Transverse colon (tissue), 4 donors: ENCODE measurements around the gene PRKACB. TPM values are rescaled to one million over a fixed set of nuclear protein-coding genes. Genes with fewer than 3 reads are reported as not detected.

Source experiments
- DNase-seq: peaks from one replicate; pipeline ENCODE4 v3.0.0-alpha.2; 2019
- H3K27ac ChIP-seq, 4 donors: fragments of 200-600 bp; sonication (generic); 2 replicates each; pipeline ENCODE4 v1.5.1; 2016 to 2018; ENCODE audit warnings: inconsistent platforms in 4 of 4
- H3K27me3 ChIP-seq: fragments of 200-600 bp; sonication (generic); 2 replicates; pipeline ENCODE4 v1.5.1; 2017; ENCODE audit warnings: inconsistent platforms
- H3K36me3 ChIP-seq, 4 donors: fragments of 200-600 bp; sonication (generic); 2 replicates each; pipeline ENCODE4 v1.5.1; 2017 to 2019; ENCODE audit warnings: inconsistent platforms in 4 of 4
- H3K4me1 ChIP-seq, 4 donors: fragments of 200-600 bp; sonication (generic); 2 replicates each; pipeline ENCODE4 v1.5.1; 2017 to 2020; ENCODE audit warnings: inconsistent platforms in 4 of 4
- H3K4me3 ChIP-seq, 4 donors: fragments of 200-600 bp; sonication (generic); 1 replicate in 1 of 4; 2 replicates in 3 of 4; pipeline versions ENCODE4 v1.5.1 to v1.6.1; 2017 to 2019; ENCODE audit warnings: inconsistent platforms in 4 of 4
- H3K9me3 ChIP-seq, 2 donors: fragments of 200-600 bp; sonication (generic); 2 replicates each; pipeline ENCODE4 v1.5.1; 2017 to 2019; ENCODE audit warnings: inconsistent platforms in 2 of 2
- CTCF ChIP-seq, 5 experiments: fragments of 200-600 bp in 3 of 5; fragments of 450-650 bp in 2 of 5; sonication (generic) in 3 of 5; IDR thresholded peaks; 1 replicate in 2 of 5; 2 replicates in 3 of 5; pipeline ENCODE4 v1.5.1; 2016 to 2017; ENCODE audit warnings: antibody characterized with exemption in 5 of 5, inconsistent platforms in 3 of 5, mild to moderate bottlenecking in 2 of 5, moderate library complexity in 1 of 5
- EP300 ChIP-seq: sonication (generic); formaldehyde crosslinking; IDR thresholded peaks from one replicate; pipeline ENCODE4 v1.6.1; 2017; ENCODE audit warnings: antibody characterized with exemption, low read depth
- POLR2A ChIP-seq: fragments of 450-650 bp; IDR thresholded peaks from one replicate; pipeline ENCODE4 v1.6.1; 2016; ENCODE audit warnings: antibody characterized with exemption, mild to moderate bottlenecking, moderate library complexity
- POLR2AphosphoS5 ChIP-seq, 3 donors: sonication (generic); formaldehyde crosslinking; IDR thresholded peaks; one replicate each; pipeline ENCODE4 v1.6.1; 2016; ENCODE audit warnings: antibody characterized with exemption in 3 of 3
- WGBS, 2 donors: methylation state at CpG; one replicate each; pipeline ENCODE4 v1.1.5; 2018; ENCODE audit warnings: low coverage in 1 of 2; 5-methylcytosine and 5-hydroxymethylcytosine counted together
- in situ Hi-C, 4 donors: fragments of 200-750 bp; cut with MboI; loops; one replicate each; pipeline versions ENCODE4 v1.15.0 to v1.15.1; 2017; ENCODE audit warnings: low sequenced_read_pairs in 3 of 4, low pct_ligation_motif_present in 1 of 4, low pct_unique_long_range_greater_than_20kb in 1 of 4
- intact Hi-C: fragments of 100-400 bp; cut with DNase I; formaldehyde crosslinking; loops from one replicate; pipeline ENCODE4 v1.15.1; 2023; ENCODE audit warnings: low total_unique reads
- total RNA-seq, 4 donors: library from RNA; depleted of rRNA; stranded (reverse); fragments of >200 nt; gene quantifications; one replicate each; pipeline ENCODE4 v1.1.0, GENCODE V29; 2016

PRKACB gene
- total RNA-seq, 4 donors from 2014 or later: 34.6 to 115 (median 79.2) TPM

GRCh38 chr1:84253891-84254290 lies 109.8 kb downstream of the PRKACB start:
- intact Hi-C loops (no loop called here), in situ Hi-C loops (no loop called here)
- Histone ChIP-seq H3K4me1 (peaks cover 0 to 24% (median 17%) of the 10 kb centered on the region in 4 donors), H3K27me3 (no peaks in the 10 kb centered on the region), H3K36me3 (no peaks in the 10 kb centered on the region), H3K4me3 (no peak overlapping the region), H3K9me3 (peaks cover 6 to 8% of the 10 kb centered on the region in 2 donors), H3K27ac (peak overlapping the region; percentile 59 to 73 (median 70))
- TF ChIP-seq CTCF (IDR thresholded peaks at IDR 0.05) (no peak), POLR2AphosphoS5 (IDR thresholded peaks at IDR 0.05) (peak in 2 of 3 donors; percentile 35 to 68), POLR2A (peak; percentile 49)
- WGBS, 2 donors: 31 to 69% methylated on average over 2 to 4 of the region's 4 CpGs
- DNase-seq: peak; percentile 63

- intact Hi-C loops (no loop called here), in situ Hi-C loops (no loop called here)
- Histone ChIP-seq H3K27ac (peak overlapping the region; percentile 59 to 73 (median 70)), H3K27me3 (no peaks in the 10 kb centered on the region), H3K4me3 (no peak overlapping the region), H3K9me3 (peaks cover 6 to 8% of the 10 kb centered on the region in 2 donors), H3K36me3 (no peaks in the 10 kb centered on the region), H3K4me1 (peaks cover 0 to 24% (median 17%) of the 10 kb centered on the region in 4 donors)
- 75 to 78% methylated on average over 1 to 2 of the region's 2 CpGs for WGBS, 2 donors
- no peak for DNase-seq
- peak in 2 of 3 donors; percentile 59 to 62 for TF ChIP-seq POLR2AphosphoS5 (IDR thresholded peaks at IDR 0.05)
- TF ChIP-seq EP300: no peak
- TF ChIP-seq POLR2A: peak; percentile 22
These were observed 110.7 kb downstream of the PRKACB start for GRCh38 chr1:84254703-84255238.

GRCh38 chr1:84255582-84255981 lies 111.5 kb downstream of the PRKACB start:
- intact Hi-C loops (no loop called here), in situ Hi-C loops (no loop called here)
- TF ChIP-seq CTCF (IDR thresholded peaks at IDR 0.05) (no peak), POLR2A (no peak), EP300 (no peak)

GRCh38 chr1:84257617-84258016 lies 113.5 kb downstream of the PRKACB start:
- DNase-seq: no peak
- intact Hi-C loops (no loop called here), in situ Hi-C loops (no loop called here)
- no peaks in the 10 kb centered on the region for H3K27me3 ChIP-seq
- no peak overlapping the region for H3K4me3 ChIP-seq
- no peaks in the 10 kb centered on the region for H3K36me3 ChIP-seq
- no peaks in the 10 kb centered on the region for H3K9me3 ChIP-seq
- no peak overlapping the region for H3K27ac ChIP-seq
- no peak for TF ChIP-seq EP300
- TF ChIP-seq POLR2A: no peak
- no peak for TF ChIP-seq POLR2AphosphoS5 (IDR thresholded peaks at IDR 0.05)
- no peak for TF ChIP-seq CTCF (IDR thresholded peaks at IDR 0.05)
- H3K4me1 ChIP-seq: peaks cover 0 to 39% (median 20%) of the 10 kb centered on the region in 4 donors
- 20 to 57% methylated on average over 2 of the region's 2 CpGs for WGBS, 2 donors

More at GRCh38 chr1:84255582-84255981, 111.5 kb downstream of the PRKACB start:
- H3K27ac ChIP-seq: peak overlapping the region in 3 of 4 donors; percentile 43 to 73 (median 68)
- no peak for DNase-seq
- H3K4me1 ChIP-seq: peaks cover 0 to 30% (median 19%) of the 10 kb centered on the region in 4 donors
- no peaks in the 10 kb centered on the region for H3K27me3 ChIP-seq
- peaks cover 0 to 6% of the 10 kb centered on the region in 2 donors for H3K9me3 ChIP-seq
- H3K4me3 ChIP-seq: no peak overlapping the region
- H3K36me3 ChIP-seq: no peaks in the 10 kb centered on the region

GRCh38 chr1:84259376-84259775 lies 115.3 kb downstream of the PRKACB start:
- no peak overlapping the region for H3K4me3 ChIP-seq
- WGBS, 2 donors: 92 to 100% methylated on average over 1 to 2 of the region's 2 CpGs
- H3K36me3 ChIP-seq: no peaks in the 10 kb centered on the region
- H3K27ac ChIP-seq: no peak overlapping the region
- H3K27me3 ChIP-seq: no peaks in the 10 kb centered on the region
- in situ Hi-C loops: no loop called here
- H3K9me3 ChIP-seq: no peaks in the 10 kb centered on the region
- H3K4me1 ChIP-seq: peaks cover 0 to 27% (median 13%) of the 10 kb centered on the region in 4 donors
- intact Hi-C loops: no loop called here
- DNase-seq: no peak
- TF ChIP-seq CTCF (IDR thresholded peaks at IDR 0.05) (no peak), POLR2A (no peak), EP300 (no peak), POLR2AphosphoS5 (IDR thresholded peaks at IDR 0.05) (no peak)
